Fibroblast of skin of left quadriceps (primary cell): Measurements from ENCODE around the gene RYR3.

Source experiments
- DNase-seq, 2 experiments: peaks; one replicate each; pipeline ENCODE4 v3.0.0-alpha.2; 2013; ENCODE audit warnings: low read depth in 2 of 2

Gene RYR3

GRCh38 chr15:33701304-33701696, 390.5 kb downstream of the RYR3 start:
- DNase-seq, result no peak

- no peak for DNase-seq
These were observed 395.4 kb downstream of the RYR3 start for GRCh38 chr15:33706173-33706572.

GRCh38 chr15:33710748-33711147, 400.0 kb downstream of the RYR3 start:
- no peak for DNase-seq

- no peak for DNase-seq
These were observed 405.3 kb downstream of the RYR3 start for GRCh38 chr15:33716025-33716424.

GRCh38 chr15:33720952-33721351, 410.2 kb downstream of the RYR3 start:
- DNase-seq, result peak in 1 of 2 experiments; percentile 15

- peak in 1 of 2 experiments; percentile 11 for DNase-seq
These were observed 411.4 kb downstream of the RYR3 start for GRCh38 chr15:33722005-33722672.

GRCh38 chr15:33722673-33723015, 411.9 kb downstream of the RYR3 start:
- no peak for DNase-seq

GRCh38 chr15:33724321-33725036, 413.7 kb downstream of the RYR3 start:
- DNase-seq, result no peak

GRCh38 chr15:33729653-33730052, 418.9 kb downstream of the RYR3 start:
- DNase-seq, result no peak

- DNase-seq, result no peak
These were observed 420.0 kb downstream of the RYR3 start for GRCh38 chr15:33730815-33731214.

- no peak for DNase-seq
These were observed 424.4 kb downstream of the RYR3 start for GRCh38 chr15:33735143-33735542.

GRCh38 chr15:33735637-33736247, 425.0 kb downstream of the RYR3 start:
- peak in 1 of 2 experiments; percentile 10 for DNase-seq

- DNase-seq, result no peak
These were observed 427.2 kb downstream of the RYR3 start for GRCh38 chr15:33737687-33738601.

- DNase-seq, result no peak
These were observed 428.3 kb downstream of the RYR3 start for GRCh38 chr15:33738941-33739664.

GRCh38 chr15:33742306-33742705, 431.5 kb downstream of the RYR3 start:
- no peak for DNase-seq

- no peak for DNase-seq
These were observed 432.0 kb downstream of the RYR3 start for GRCh38 chr15:33742800-33743199.

- DNase-seq, result no peak
These were observed 435.4 kb downstream of the RYR3 start for GRCh38 chr15:33746203-33746602.

GRCh38 chr15:33753012-33753411, 442.2 kb downstream of the RYR3 start:
- DNase-seq, result no peak

- DNase-seq, result no peak
These were observed 443.5 kb downstream of the RYR3 start for GRCh38 chr15:33754242-33754641.

- DNase-seq, result no peak
These were observed 446.2 kb downstream of the RYR3 start for GRCh38 chr15:33756961-33757360.

- DNase-seq, result no peak
These were observed 446.9 kb downstream of the RYR3 start for GRCh38 chr15:33757516-33758232.
